Measurements from ENCODE around the gene ZNF638.

The ZNF638 gene

DNA sequence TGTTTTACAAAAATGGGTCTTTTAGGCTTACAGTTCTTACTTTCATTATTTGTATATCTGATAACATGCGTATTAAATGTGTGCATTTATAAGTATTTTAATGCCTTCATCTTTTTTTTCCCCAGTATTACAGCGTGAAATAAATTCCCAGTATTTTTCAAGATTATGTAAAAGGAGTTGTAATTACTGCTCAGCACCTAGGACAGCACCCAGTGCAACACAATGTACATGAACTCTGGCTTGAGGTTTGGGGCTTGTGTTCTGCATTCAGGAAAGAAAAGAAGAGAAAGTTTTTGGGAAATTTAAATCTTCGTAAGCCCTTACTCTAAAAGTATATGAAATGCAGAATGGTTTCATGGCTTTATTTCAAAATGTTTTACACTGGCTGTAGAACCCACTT lies 16.7 kb downstream of the ZNF638 start:
- H3K36me3 ChIP-seq (ENCODE audit: control insufficient read depth in 1 of 2, insufficient read depth in 2 of 2, low read length in 2 of 2) = peaks cover 12 to 19% of the 10 kb centered on the region in 2 donors
- no peak overlapping the region for H3K9ac ChIP-seq (ENCODE audit: low read depth in 1 of 2, low read length in 2 of 2)
- no peak overlapping the region for H3K4me3 ChIP-seq (ENCODE audit: low read depth in 1 of 2, low read length in 2 of 2)
- H3K9me3 ChIP-seq (ENCODE audit: control insufficient read depth in 1 of 2, low read length in 2 of 2) = no peaks in the 10 kb centered on the region
- H3K27ac ChIP-seq (ENCODE audit: low read depth, low read length) = no peak overlapping the region
- H3K27me3 ChIP-seq (ENCODE audit: control insufficient read depth in 1 of 2, insufficient read depth in 2 of 2, low read length in 2 of 2) = no peaks in the 10 kb centered on the region
- no peaks in the 10 kb centered on the region for H3K4me1 ChIP-seq (ENCODE audit: control insufficient read depth in 1 of 2, insufficient read depth in 2 of 2, low read length in 2 of 2)

- Histone ChIP-seq H3K27ac (ENCODE audit: low read depth, low read length) (no peak overlapping the region), H3K36me3 (ENCODE audit: control insufficient read depth in 1 of 2, insufficient read depth in 2 of 2, low read length in 2 of 2) (peaks cover 25 to 44% of the 10 kb centered on the region in 2 donors), H3K9me3 (ENCODE audit: control insufficient read depth in 1 of 2, low read length in 2 of 2) (no peaks in the 10 kb centered on the region), H3K4me3 (ENCODE audit: low read depth in 1 of 2, low read length in 2 of 2) (no peak overlapping the region), H3K4me1 (ENCODE audit: control insufficient read depth in 1 of 2, insufficient read depth in 2 of 2, low read length in 2 of 2) (no peaks in the 10 kb centered on the region), H3K27me3 (ENCODE audit: control insufficient read depth in 1 of 2, insufficient read depth in 2 of 2, low read length in 2 of 2) (no peaks in the 10 kb centered on the region), H3K9ac (ENCODE audit: low read depth in 1 of 2, low read length in 2 of 2) (no peak overlapping the region)
These were observed 21.7 kb downstream of the ZNF638 start for GRCh38 chr2:71353248-71353647.

GRCh38 chr2:71358931-71359671 lies 27.5 kb downstream of the ZNF638 start:
- Histone ChIP-seq H3K27ac (ENCODE audit: low read depth, low read length) (no peak overlapping the region), H3K4me1 (ENCODE audit: control insufficient read depth in 1 of 2, insufficient read depth in 2 of 2, low read length in 2 of 2) (no peaks in the 10 kb centered on the region), H3K4me3 (ENCODE audit: low read depth in 1 of 2, low read length in 2 of 2) (no peak overlapping the region), H3K9me3 (ENCODE audit: control insufficient read depth in 1 of 2, low read length in 2 of 2) (no peaks in the 10 kb centered on the region), H3K36me3 (ENCODE audit: control insufficient read depth in 1 of 2, insufficient read depth in 2 of 2, low read length in 2 of 2) (peaks cover 31 to 60% of the 10 kb centered on the region in 2 donors), H3K9ac (ENCODE audit: low read depth in 1 of 2, low read length in 2 of 2) (no peak overlapping the region), H3K27me3 (ENCODE audit: control insufficient read depth in 1 of 2, insufficient read depth in 2 of 2, low read length in 2 of 2) (no peaks in the 10 kb centered on the region)

- Histone ChIP-seq H3K36me3 (ENCODE audit: control insufficient read depth in 1 of 2, insufficient read depth in 2 of 2, low read length in 2 of 2) (peaks cover 39 to 73% of the 10 kb centered on the region in 2 donors), H3K27me3 (ENCODE audit: control insufficient read depth in 1 of 2, insufficient read depth in 2 of 2, low read length in 2 of 2) (no peaks in the 10 kb centered on the region), H3K9me3 (ENCODE audit: control insufficient read depth in 1 of 2, low read length in 2 of 2) (no peaks in the 10 kb centered on the region), H3K9ac (ENCODE audit: low read depth in 1 of 2, low read length in 2 of 2) (no peak overlapping the region), H3K4me1 (ENCODE audit: control insufficient read depth in 1 of 2, insufficient read depth in 2 of 2, low read length in 2 of 2) (no peaks in the 10 kb centered on the region), H3K4me3 (ENCODE audit: low read depth in 1 of 2, low read length in 2 of 2) (no peak overlapping the region), H3K27ac (ENCODE audit: low read depth, low read length) (no peak overlapping the region)
These were observed 28.9 kb downstream of the ZNF638 start for GRCh38 chr2:71360434-71360975.

GRCh38 chr2:71361631-71362030 lies 30.0 kb downstream of the ZNF638 start:
- Histone ChIP-seq H3K27ac (ENCODE audit: low read depth, low read length) (no peak overlapping the region), H3K9me3 (ENCODE audit: control insufficient read depth in 1 of 2, low read length in 2 of 2) (no peaks in the 10 kb centered on the region), H3K36me3 (ENCODE audit: control insufficient read depth in 1 of 2, insufficient read depth in 2 of 2, low read length in 2 of 2) (peaks cover 44 to 73% of the 10 kb centered on the region in 2 donors), H3K27me3 (ENCODE audit: control insufficient read depth in 1 of 2, insufficient read depth in 2 of 2, low read length in 2 of 2) (no peaks in the 10 kb centered on the region), H3K4me1 (ENCODE audit: control insufficient read depth in 1 of 2, insufficient read depth in 2 of 2, low read length in 2 of 2) (no peaks in the 10 kb centered on the region), H3K4me3 (ENCODE audit: low read depth in 1 of 2, low read length in 2 of 2) (no peak overlapping the region), H3K9ac (ENCODE audit: low read depth in 1 of 2, low read length in 2 of 2) (no peak overlapping the region)

- Histone ChIP-seq H3K9me3 (ENCODE audit: control insufficient read depth in 1 of 2, low read length in 2 of 2) (no peaks in the 10 kb centered on the region), H3K27ac (ENCODE audit: low read depth, low read length) (no peak overlapping the region)
These were observed 30.9 kb downstream of the ZNF638 start for GRCh38 chr2:71362447-71362846.

GRCh38 chr2:71370015-71370414 lies 38.4 kb downstream of the ZNF638 start:
- Histone ChIP-seq H3K27ac (ENCODE audit: low read depth, low read length) (no peak overlapping the region), H3K4me3 (ENCODE audit: low read depth in 1 of 2, low read length in 2 of 2) (no peak overlapping the region), H3K36me3 (ENCODE audit: control insufficient read depth in 1 of 2, insufficient read depth in 2 of 2, low read length in 2 of 2) (peaks cover 12 to 70% of the 10 kb centered on the region in 2 donors), H3K9ac (ENCODE audit: low read depth in 1 of 2, low read length in 2 of 2) (no peak overlapping the region), H3K27me3 (ENCODE audit: control insufficient read depth in 1 of 2, insufficient read depth in 2 of 2, low read length in 2 of 2) (no peaks in the 10 kb centered on the region), H3K9me3 (ENCODE audit: control insufficient read depth in 1 of 2, low read length in 2 of 2) (no peaks in the 10 kb centered on the region), H3K4me1 (ENCODE audit: control insufficient read depth in 1 of 2, insufficient read depth in 2 of 2, low read length in 2 of 2) (no peaks in the 10 kb centered on the region)

More at GRCh38 chr2:71362447-71362846, 30.9 kb downstream of the ZNF638 start:
- Histone ChIP-seq H3K4me1 (ENCODE audit: control insufficient read depth in 1 of 2, insufficient read depth in 2 of 2, low read length in 2 of 2) (no peaks in the 10 kb centered on the region), H3K36me3 (ENCODE audit: control insufficient read depth in 1 of 2, insufficient read depth in 2 of 2, low read length in 2 of 2) (peaks cover 42 to 69% of the 10 kb centered on the region in 2 donors), H3K4me3 (ENCODE audit: low read depth in 1 of 2, low read length in 2 of 2) (no peak overlapping the region), H3K27me3 (ENCODE audit: control insufficient read depth in 1 of 2, insufficient read depth in 2 of 2, low read length in 2 of 2) (no peaks in the 10 kb centered on the region), H3K9ac (ENCODE audit: low read depth in 1 of 2, low read length in 2 of 2) (no peak overlapping the region)

DNA sequence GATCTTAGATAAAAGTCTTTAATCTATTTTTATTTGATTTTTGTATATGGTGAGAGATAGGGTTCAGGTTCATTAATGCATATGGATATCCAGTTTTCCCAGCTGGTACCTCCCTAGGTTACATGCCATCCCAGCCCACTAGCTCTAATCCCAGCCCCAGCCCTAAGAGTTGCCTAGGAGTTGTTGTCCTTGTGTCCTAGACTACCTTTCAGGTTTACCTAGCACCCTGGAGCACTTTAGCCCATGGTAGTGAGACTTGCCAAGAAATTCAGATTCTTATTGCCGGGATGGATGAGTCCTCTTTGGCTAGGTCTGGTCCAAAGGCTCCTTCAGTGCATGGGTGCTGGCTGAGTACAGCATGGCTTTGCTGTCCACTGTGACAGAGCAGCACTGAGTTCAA lies 40.5 kb downstream of the ZNF638 start:
- Histone ChIP-seq H3K27me3 (ENCODE audit: control insufficient read depth in 1 of 2, insufficient read depth in 2 of 2, low read length in 2 of 2) (no peaks in the 10 kb centered on the region), H3K9ac (ENCODE audit: low read depth in 1 of 2, low read length in 2 of 2) (no peak overlapping the region), H3K4me1 (ENCODE audit: control insufficient read depth in 1 of 2, insufficient read depth in 2 of 2, low read length in 2 of 2) (no peaks in the 10 kb centered on the region), H3K36me3 (ENCODE audit: control insufficient read depth in 1 of 2, insufficient read depth in 2 of 2, low read length in 2 of 2) (peaks cover 16 to 66% of the 10 kb centered on the region in 2 donors), H3K4me3 (ENCODE audit: low read depth in 1 of 2, low read length in 2 of 2) (no peak overlapping the region), H3K27ac (ENCODE audit: low read depth, low read length) (no peak overlapping the region), H3K9me3 (ENCODE audit: control insufficient read depth in 1 of 2, low read length in 2 of 2) (no peaks in the 10 kb centered on the region)

DNA sequence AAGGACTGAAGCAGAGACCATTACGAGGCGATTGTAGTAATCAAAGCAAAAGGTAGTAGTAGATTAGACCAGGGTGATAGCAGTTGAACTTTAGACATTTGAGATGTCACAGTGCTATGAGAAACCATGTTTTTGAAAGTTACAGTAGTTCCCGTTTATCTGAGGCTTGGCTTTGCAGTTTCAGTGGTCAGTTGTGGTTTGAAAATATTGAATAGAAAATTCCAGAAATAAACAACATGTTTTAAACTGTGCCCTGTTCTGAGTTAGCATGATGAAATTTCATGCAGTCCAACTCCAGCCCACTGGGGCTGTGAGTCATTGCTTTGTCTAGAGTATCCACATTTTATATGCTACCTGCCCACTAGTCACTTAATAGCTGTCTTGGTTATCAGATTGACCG lies 47.5 kb downstream of the ZNF638 start:
- Histone ChIP-seq H3K27ac (ENCODE audit: low read depth, low read length) (no peak overlapping the region), H3K4me1 (ENCODE audit: control insufficient read depth in 1 of 2, insufficient read depth in 2 of 2, low read length in 2 of 2) (peaks cover 6 to 11% of the 10 kb centered on the region in 2 donors), H3K27me3 (ENCODE audit: control insufficient read depth in 1 of 2, insufficient read depth in 2 of 2, low read length in 2 of 2) (no peaks in the 10 kb centered on the region), H3K36me3 (ENCODE audit: control insufficient read depth in 1 of 2, insufficient read depth in 2 of 2, low read length in 2 of 2) (peaks cover 13 to 45% of the 10 kb centered on the region in 2 donors), H3K9ac (ENCODE audit: low read depth in 1 of 2, low read length in 2 of 2) (no peak overlapping the region), H3K4me3 (ENCODE audit: low read depth in 1 of 2, low read length in 2 of 2) (no peak overlapping the region), H3K9me3 (ENCODE audit: control insufficient read depth in 1 of 2, low read length in 2 of 2) (no peaks in the 10 kb centered on the region)

GRCh38 chr2:71380665-71381064 lies 49.1 kb downstream of the ZNF638 start:
- Histone ChIP-seq H3K4me1 (ENCODE audit: control insufficient read depth in 1 of 2, insufficient read depth in 2 of 2, low read length in 2 of 2) (peaks cover 6 to 15% of the 10 kb centered on the region in 2 donors), H3K27ac (ENCODE audit: low read depth, low read length) (no peak overlapping the region), H3K36me3 (ENCODE audit: control insufficient read depth in 1 of 2, insufficient read depth in 2 of 2, low read length in 2 of 2) (peaks cover 10 to 46% of the 10 kb centered on the region in 2 donors)

More at GRCh38 chr2:71380665-71381064, 49.1 kb downstream of the ZNF638 start:
- no peaks in the 10 kb centered on the region for H3K9me3 ChIP-seq (ENCODE audit: control insufficient read depth in 1 of 2, low read length in 2 of 2)
- H3K9ac ChIP-seq (ENCODE audit: low read depth in 1 of 2, low read length in 2 of 2) = no peak overlapping the region
- no peaks in the 10 kb centered on the region for H3K27me3 ChIP-seq (ENCODE audit: control insufficient read depth in 1 of 2, insufficient read depth in 2 of 2, low read length in 2 of 2)
- no peak overlapping the region for H3K4me3 ChIP-seq (ENCODE audit: low read depth in 1 of 2, low read length in 2 of 2)
